Brain microvascular endothelial cell (primary cell): ENCODE measurements around the gene TBC1D23.
"Not testable (repeated sequence)": the region's sequence is repeated elsewhere in the genome, so short reads cannot be mapped to it uniquely, and the experiment has no call there.

ENCODE experiments used
- DNase-seq: peaks from one replicate; pipeline ENCODE4 v3.0.0-alpha.2; 2020
- H3K27ac ChIP-seq: fragments of 250-450 bp; sonication (Bioruptor Pico); 2 replicates; pipeline ENCODE4 v1.5.1; 2020; ENCODE audit warnings: mild to moderate bottlenecking, moderate library complexity
- H3K27me3 ChIP-seq: fragments of 250-450 bp; sonication (Bioruptor Pico); replicated peaks from 2 replicates; pipeline ENCODE4 v1.5.1; 2020; ENCODE audit warnings: mild to moderate bottlenecking
- H3K36me3 ChIP-seq: fragments of 250-450 bp; sonication (Bioruptor Pico); replicated peaks from 2 replicates; pipeline ENCODE4 v1.5.1; 2020; ENCODE audit warnings: mild to moderate bottlenecking
- H3K4me3 ChIP-seq: 2 replicates; pipeline ENCODE4 v1.5.1; 2011; ENCODE audit warnings: low read depth, mild to moderate bottlenecking, control low read depth, low read length, moderate library complexity
- in situ Hi-C: cut with HindIII; loops from 2 replicates; pipeline ENCODE4 v1.10.0; 2017; ENCODE audit warnings: low sequenced_read_pairs, low pct_ligation_motif_present
- TF ChIP-seq, protein P1 (sequence below): IDR thresholded peaks from 2 replicates; pipeline ENCODE4 v1.5.1; 2011; ENCODE audit warnings: low read depth, mild to moderate bottlenecking, moderate library complexity, low read length, control low read depth, inconsistent platforms; ENCODE audit errors: missing control alignments

The TBC1D23 gene

DNA sequence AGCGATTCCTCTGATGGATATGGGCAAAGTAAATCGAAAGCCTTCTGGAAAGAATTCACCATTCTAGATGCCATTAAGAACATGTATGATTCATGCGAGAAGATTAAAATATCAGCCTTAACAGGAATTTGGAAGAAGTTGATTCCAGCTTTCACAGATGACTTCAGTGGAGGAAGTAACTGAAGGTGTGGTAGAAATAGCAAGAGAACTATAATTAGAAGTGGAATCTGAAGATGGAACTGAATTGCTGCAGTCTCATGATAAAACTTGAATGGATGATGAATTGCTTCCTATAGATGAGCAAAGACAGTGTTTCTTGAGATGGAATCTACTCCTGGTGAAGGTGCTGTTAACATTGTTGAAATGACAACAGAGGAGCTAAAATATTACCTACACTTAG, 30.1 kb upstream of the TBC1D23 start:
- Histone ChIP-seq H3K36me3 (no peaks in the 10 kb centered on the region), H3K27ac (no peak overlapping the region), H3K27me3 (no peaks in the 10 kb centered on the region), H3K4me3 (no peak overlapping the region)
- DNase-seq: no peak
- TF ChIP-seq, protein P1, sequence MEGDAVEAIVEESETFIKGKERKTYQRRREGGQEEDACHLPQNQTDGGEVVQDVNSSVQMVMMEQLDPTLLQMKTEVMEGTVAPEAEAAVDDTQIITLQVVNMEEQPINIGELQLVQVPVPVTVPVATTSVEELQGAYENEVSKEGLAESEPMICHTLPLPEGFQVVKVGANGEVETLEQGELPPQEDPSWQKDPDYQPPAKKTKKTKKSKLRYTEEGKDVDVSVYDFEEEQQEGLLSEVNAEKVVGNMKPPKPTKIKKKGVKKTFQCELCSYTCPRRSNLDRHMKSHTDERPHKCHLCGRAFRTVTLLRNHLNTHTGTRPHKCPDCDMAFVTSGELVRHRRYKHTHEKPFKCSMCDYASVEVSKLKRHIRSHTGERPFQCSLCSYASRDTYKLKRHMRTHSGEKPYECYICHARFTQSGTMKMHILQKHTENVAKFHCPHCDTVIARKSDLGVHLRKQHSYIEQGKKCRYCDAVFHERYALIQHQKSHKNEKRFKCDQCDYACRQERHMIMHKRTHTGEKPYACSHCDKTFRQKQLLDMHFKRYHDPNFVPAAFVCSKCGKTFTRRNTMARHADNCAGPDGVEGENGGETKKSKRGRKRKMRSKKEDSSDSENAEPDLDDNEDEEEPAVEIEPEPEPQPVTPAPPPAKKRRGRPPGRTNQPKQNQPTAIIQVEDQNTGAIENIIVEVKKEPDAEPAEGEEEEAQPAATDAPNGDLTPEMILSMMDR: no peak
- in situ Hi-C loops: no loop called here

DNA sequence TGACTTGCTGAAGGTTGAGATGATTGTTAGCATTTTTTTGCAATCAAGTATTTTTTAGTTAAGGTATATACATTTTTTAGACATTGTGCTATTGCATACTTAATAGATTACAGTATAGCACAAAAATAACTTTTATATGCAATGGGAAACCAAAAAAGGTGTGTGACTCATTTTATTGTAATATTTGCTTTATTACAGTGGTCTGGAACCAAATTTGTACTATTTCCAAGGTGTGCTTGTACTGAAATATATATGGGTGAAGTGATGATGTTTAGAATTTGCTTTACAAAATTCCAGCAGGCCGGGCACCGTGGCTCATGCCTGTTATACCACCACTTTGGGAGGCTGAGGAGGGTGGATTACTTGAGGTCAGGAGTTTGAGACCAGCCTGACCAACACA, 29.1 kb upstream of the TBC1D23 start:
- DNase-seq: no peak
- TF ChIP-seq, protein P1: no peak
- H3K27me3 ChIP-seq: no peaks in the 10 kb centered on the region
- H3K4me3 ChIP-seq: no peak overlapping the region
- in situ Hi-C loops: no loop called here
- no peak overlapping the region for H3K27ac ChIP-seq
- no peaks in the 10 kb centered on the region for H3K36me3 ChIP-seq

DNA sequence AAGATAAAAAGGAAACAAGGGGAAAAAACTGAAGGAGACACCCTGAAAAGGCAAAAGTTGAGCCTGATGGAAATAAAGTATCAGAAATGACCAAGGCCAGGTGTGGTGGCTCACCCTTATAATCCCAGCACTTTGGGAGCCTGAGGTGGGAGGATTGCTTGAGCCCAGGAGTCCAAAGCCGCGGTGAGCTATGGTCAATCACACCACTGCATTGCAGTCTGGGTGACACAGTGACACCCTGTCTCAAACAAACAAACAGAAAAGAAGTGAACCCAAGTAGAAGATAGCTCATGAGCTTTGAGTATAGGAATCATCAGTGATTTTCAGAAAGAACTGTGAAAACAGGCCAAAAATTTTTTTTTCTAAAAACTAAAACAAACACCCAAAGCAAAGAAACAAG, 26.4 kb upstream of the TBC1D23 start:
- TF ChIP-seq, protein P1: no peak
- Histone ChIP-seq H3K27ac (no peak overlapping the region), H3K36me3 (no peaks in the 10 kb centered on the region), H3K27me3 (no peaks in the 10 kb centered on the region), H3K4me3 (no peak overlapping the region)
- in situ Hi-C loops: no loop called here
- DNase-seq: no peak

DNA sequence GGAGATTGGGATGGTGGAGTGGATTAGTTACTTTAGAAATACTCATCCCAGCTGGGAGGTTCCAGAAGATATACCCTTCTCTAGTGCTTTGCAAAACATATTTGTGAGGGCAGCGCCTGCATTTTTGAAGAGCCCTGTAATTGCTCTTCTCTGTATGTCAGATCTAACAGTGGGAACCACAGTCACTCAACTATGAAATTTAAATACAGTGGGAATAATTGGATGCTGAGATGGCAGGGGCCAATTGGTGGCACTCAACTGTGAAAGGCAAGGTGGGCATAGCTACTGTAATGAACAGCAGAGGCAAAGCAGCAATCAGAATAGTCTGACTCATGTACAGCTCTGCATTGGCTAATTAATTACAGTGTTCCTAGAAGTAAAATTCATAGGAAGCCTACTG, 22.2 kb upstream of the TBC1D23 start:
- H3K4me3 ChIP-seq: no peak overlapping the region
- no peak overlapping the region for H3K27ac ChIP-seq
- H3K36me3 ChIP-seq: no peaks in the 10 kb centered on the region
- TF ChIP-seq, protein P1: no peak
- in situ Hi-C loops: no loop called here
- H3K27me3 ChIP-seq: no peaks in the 10 kb centered on the region
- DNase-seq: no peak

DNA sequence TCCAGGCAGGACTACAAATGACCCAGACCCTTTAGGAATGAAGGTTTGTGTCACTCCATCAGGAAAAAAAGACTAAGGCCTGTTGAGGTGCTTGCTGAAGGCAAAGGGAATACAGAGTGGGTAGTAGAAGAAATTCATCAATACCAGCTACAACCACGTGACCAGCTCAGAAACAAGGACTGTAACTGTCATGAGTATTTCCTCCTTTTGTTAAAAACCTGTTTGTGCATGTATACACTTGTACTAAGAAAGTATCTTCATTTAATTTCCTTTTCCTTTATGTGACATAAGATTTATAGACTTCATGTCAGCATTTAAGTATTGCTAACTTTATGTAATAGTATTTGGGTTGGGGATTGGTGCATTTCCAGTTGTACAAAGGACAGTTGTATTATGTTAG, 18.3 kb upstream of the TBC1D23 start:
- in situ Hi-C loops, DNase-seq, H3K4me3 ChIP-seq: not testable (repeated sequence)

DNA sequence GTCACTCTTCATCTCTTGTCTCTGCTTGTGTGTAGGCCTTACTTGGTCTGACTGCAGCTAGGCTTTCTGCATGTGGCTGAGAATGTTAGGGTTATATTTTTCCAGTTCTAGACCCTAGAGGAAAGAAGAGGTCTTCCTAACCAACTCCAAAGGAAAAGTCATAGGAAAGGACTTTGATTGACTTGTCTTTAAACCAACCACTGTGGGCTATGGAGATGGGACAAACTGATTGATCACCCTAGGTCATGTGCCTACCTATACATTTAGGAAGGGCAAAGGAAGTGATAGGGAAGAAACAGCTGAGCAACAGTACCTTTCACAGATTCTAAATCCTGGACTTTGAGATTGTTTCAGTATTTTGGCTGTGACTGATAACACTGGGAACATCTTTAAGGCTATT, 16.5 kb upstream of the TBC1D23 start:
- H3K27ac ChIP-seq: no peak overlapping the region
- no peaks in the 10 kb centered on the region for H3K36me3 ChIP-seq
- TF ChIP-seq, protein P1: no peak
- no peaks in the 10 kb centered on the region for H3K27me3 ChIP-seq
- in situ Hi-C loops: no loop called here
- no peak overlapping the region for H3K4me3 ChIP-seq
- DNase-seq: no peak

More for the DNA sequence above, 18.3 kb upstream of the TBC1D23 start:
- H3K27me3 ChIP-seq, H3K27ac ChIP-seq, H3K36me3 ChIP-seq: not testable (repeated sequence)
